Astrocyte of the cerebellum (primary cell): ENCODE measurements around the gene ROBO2.
A peak's percentile ranks its signal among the peaks of the same experiment; 100 is the strongest.

ENCODE experiments used
- DNase-seq: peaks from one replicate; pipeline ENCODE4 v3.0.0-alpha.2; 2011; ENCODE audit warnings: low read depth
- H3K4me3 ChIP-seq: 2 replicates; pipeline ENCODE4 v1.5.1; 2011; ENCODE audit warnings: mild to moderate bottlenecking, low read depth, low read length, moderate library complexity
- CTCF ChIP-seq: IDR thresholded peaks from 2 replicates; pipeline ENCODE4 v1.5.1; 2012; ENCODE audit warnings: low read length, low read depth, moderate library complexity, mild to moderate bottlenecking; ENCODE audit errors: missing control alignments
- in situ Hi-C: cut with HindIII; loops from 2 replicates; pipeline ENCODE4 v1.10.0; 2017; ENCODE audit warnings: low sequenced_read_pairs

The ROBO2 gene

GRCh38 chr3:77342027-77342426 lies 302.1 kb downstream of the ROBO2 start:
- in situ Hi-C loops, result no loop called here
- DNase-seq, result no peak
- no peak overlapping the region for H3K4me3 ChIP-seq
- TF ChIP-seq CTCF, result no peak

GRCh38 chr3:77342688-77343087 lies 302.8 kb downstream of the ROBO2 start:
- in situ Hi-C loops, result no loop called here
- DNase-seq, result no peak
- H3K4me3 ChIP-seq, result no peak overlapping the region
- no peak for TF ChIP-seq CTCF

- TF ChIP-seq CTCF, result no peak
- no peak for DNase-seq
- in situ Hi-C loops, result no loop called here
- H3K4me3 ChIP-seq, result no peak overlapping the region
Measured at GRCh38 chr3:77345009-77345408, 305.1 kb downstream of the ROBO2 start.

- TF ChIP-seq CTCF, result peak; percentile 49
- DNase-seq, result no peak
- no peak overlapping the region for H3K4me3 ChIP-seq
- in situ Hi-C loops, result no loop called here
Measured at GRCh38 chr3:77348244-77348855, 308.5 kb downstream of the ROBO2 start.

GRCh38 chr3:77354958-77355357 lies 315.1 kb downstream of the ROBO2 start:
- no peak for TF ChIP-seq CTCF
- no peak overlapping the region for H3K4me3 ChIP-seq
- in situ Hi-C loops, result loop anchor here (5.0 kb wide), 1 partner anchor 32 kb away; no protein-coding TSS in a partner anchor
- DNase-seq, result no peak

- no peak overlapping the region for H3K4me3 ChIP-seq
- no peak for TF ChIP-seq CTCF
- in situ Hi-C loops, result no loop called here
- DNase-seq, result no peak
Measured at GRCh38 chr3:77362936-77363335, 323.0 kb downstream of the ROBO2 start.

- TF ChIP-seq CTCF, result no peak
- DNase-seq, result no peak
- in situ Hi-C loops, result no loop called here
- no peak overlapping the region for H3K4me3 ChIP-seq
Measured at GRCh38 chr3:77365152-77365551, 325.3 kb downstream of the ROBO2 start.
